ENCODE data around the gene NAALADL2.
"Not testable (repeated sequence)": the region's sequence is repeated elsewhere in the genome, so short reads cannot be mapped to it uniquely, and the experiment has no call there.

The NAALADL2 gene

GRCh38 chr3:175075269-175075668, 216.1 kb downstream of the NAALADL2 start:
- DNase-seq (ENCODE audit: low spot score) = no peak

- no peak for DNase-seq (ENCODE audit: low spot score)
Observed at GRCh38 chr3:175077216-175077615, 218.1 kb downstream of the NAALADL2 start.

GRCh38 chr3:175082631-175083030, 223.5 kb downstream of the NAALADL2 start:
- no peak for DNase-seq (ENCODE audit: low spot score)

- DNase-seq (ENCODE audit: low spot score) = not testable (repeated sequence)
Observed at GRCh38 chr3:175087128-175087527, 228.0 kb downstream of the NAALADL2 start.

- DNase-seq (ENCODE audit: low spot score) = no peak
Observed at GRCh38 chr3:175088766-175089380, 229.7 kb downstream of the NAALADL2 start.

GRCh38 chr3:175091426-175092114, 232.4 kb downstream of the NAALADL2 start:
- DNase-seq (ENCODE audit: low spot score) = no peak

- DNase-seq (ENCODE audit: low spot score) = no peak
Observed at GRCh38 chr3:175093748-175094147, 234.6 kb downstream of the NAALADL2 start.

- DNase-seq (ENCODE audit: low spot score) = no peak
Observed at GRCh38 chr3:175094344-175094743, 235.2 kb downstream of the NAALADL2 start.

- DNase-seq (ENCODE audit: low spot score) = no peak
Observed at GRCh38 chr3:175098644-175099043, 239.5 kb downstream of the NAALADL2 start.

GRCh38 chr3:175102161-175102560, 243.0 kb downstream of the NAALADL2 start:
- no peak for DNase-seq (ENCODE audit: low spot score)

- no peak for DNase-seq (ENCODE audit: low spot score)
Observed at GRCh38 chr3:175103298-175103697, 244.2 kb downstream of the NAALADL2 start.

GRCh38 chr3:175105066-175105465, 245.9 kb downstream of the NAALADL2 start:
- no peak for DNase-seq (ENCODE audit: low spot score)

GRCh38 chr3:175107231-175107630, 248.1 kb downstream of the NAALADL2 start:
- DNase-seq (ENCODE audit: low spot score) = peak; percentile 8

- no peak for DNase-seq (ENCODE audit: low spot score)
Observed at GRCh38 chr3:175107995-175108394, 248.9 kb downstream of the NAALADL2 start.

- DNase-seq (ENCODE audit: low spot score) = no peak
Observed at GRCh38 chr3:175108613-175109151, 249.5 kb downstream of the NAALADL2 start.

- no peak for DNase-seq (ENCODE audit: low spot score)
Observed at GRCh38 chr3:175111036-175111435, 251.9 kb downstream of the NAALADL2 start.

GRCh38 chr3:175118382-175118941, 259.3 kb downstream of the NAALADL2 start:
- DNase-seq (ENCODE audit: low spot score) = no peak

- DNase-seq (ENCODE audit: low spot score) = peak; percentile 37
Observed at GRCh38 chr3:175121225-175121624, 262.1 kb downstream of the NAALADL2 start.

- no peak for DNase-seq (ENCODE audit: low spot score)
Observed at GRCh38 chr3:175127075-175127662, 268.0 kb downstream of the NAALADL2 start.

GRCh38 chr3:175129126-175129525, 270.0 kb downstream of the NAALADL2 start:
- no peak for DNase-seq (ENCODE audit: low spot score)

- no peak for DNase-seq (ENCODE audit: low spot score)
Observed at GRCh38 chr3:175129571-175129970, 270.4 kb downstream of the NAALADL2 start.

- DNase-seq (ENCODE audit: low spot score) = not testable (repeated sequence)
Observed at GRCh38 chr3:175131866-175132265, 272.7 kb downstream of the NAALADL2 start.

- DNase-seq (ENCODE audit: low spot score) = not testable (repeated sequence)
Observed at GRCh38 chr3:175132706-175133105, 273.6 kb downstream of the NAALADL2 start.
